ENCODE results near the gene CBX5. TPM values are rescaled to one million over a fixed set of nuclear protein-coding genes. Genes with fewer than 3 reads are reported as not detected.

CBX5 gene
- total RNA-seq, 4 donors from 2014 or later: 56.2 to 97.4 (median 87.1) TPM

DNA sequence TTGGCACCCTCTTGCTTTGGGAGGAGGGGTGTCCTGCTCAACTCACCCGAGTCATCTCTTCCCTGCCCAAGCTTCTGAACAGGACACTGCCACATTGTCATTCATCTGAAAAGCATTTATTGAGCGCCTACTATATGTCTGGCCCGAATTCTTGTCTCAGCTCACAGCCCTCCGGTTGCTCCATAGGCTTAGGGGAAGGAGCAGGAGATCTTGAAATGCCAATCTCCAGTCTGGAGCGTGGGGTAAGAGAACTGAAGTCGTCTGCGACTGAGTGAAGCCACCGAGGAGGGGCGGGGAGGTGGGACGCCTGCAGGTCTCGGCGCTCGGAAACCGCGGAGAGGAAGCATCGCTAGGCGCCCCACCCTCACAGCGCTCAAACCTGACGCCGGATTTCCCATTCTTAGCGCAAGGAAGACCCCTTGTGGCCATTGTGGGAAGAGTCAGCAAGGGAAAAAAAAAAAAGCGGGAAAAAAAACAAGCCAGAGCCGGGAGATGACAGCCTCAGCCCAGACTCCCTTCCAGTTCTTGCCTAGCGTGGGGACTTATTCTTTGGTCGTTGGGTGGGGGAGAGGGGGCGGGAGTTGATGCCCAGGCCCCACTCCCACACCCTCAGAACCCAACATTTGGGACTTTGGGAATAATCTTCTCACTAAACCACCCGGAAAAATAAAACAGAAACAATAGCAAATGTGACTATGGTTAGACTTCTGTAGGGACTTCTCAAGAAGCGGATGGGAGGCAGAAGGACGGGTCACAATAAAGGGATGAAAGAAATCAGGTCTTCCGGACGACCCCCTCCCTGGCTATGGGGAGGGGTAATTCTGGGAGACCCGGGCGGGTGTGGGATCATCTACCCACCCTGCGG lies 62.9 kb downstream of the CBX5 start:
- H3K4me1 ChIP-seq: peaks cover 12 to 30% of the 10 kb centered on the region in 2 donors
- no peak overlapping the region for H3K4me3 ChIP-seq (replicated peaks in 1 of 3)
- no peak overlapping the region for H3K27ac ChIP-seq
- no peak for TF ChIP-seq POLR2A (IDR thresholded peaks at IDR 0.05)
- TF ChIP-seq, protein P1, sequence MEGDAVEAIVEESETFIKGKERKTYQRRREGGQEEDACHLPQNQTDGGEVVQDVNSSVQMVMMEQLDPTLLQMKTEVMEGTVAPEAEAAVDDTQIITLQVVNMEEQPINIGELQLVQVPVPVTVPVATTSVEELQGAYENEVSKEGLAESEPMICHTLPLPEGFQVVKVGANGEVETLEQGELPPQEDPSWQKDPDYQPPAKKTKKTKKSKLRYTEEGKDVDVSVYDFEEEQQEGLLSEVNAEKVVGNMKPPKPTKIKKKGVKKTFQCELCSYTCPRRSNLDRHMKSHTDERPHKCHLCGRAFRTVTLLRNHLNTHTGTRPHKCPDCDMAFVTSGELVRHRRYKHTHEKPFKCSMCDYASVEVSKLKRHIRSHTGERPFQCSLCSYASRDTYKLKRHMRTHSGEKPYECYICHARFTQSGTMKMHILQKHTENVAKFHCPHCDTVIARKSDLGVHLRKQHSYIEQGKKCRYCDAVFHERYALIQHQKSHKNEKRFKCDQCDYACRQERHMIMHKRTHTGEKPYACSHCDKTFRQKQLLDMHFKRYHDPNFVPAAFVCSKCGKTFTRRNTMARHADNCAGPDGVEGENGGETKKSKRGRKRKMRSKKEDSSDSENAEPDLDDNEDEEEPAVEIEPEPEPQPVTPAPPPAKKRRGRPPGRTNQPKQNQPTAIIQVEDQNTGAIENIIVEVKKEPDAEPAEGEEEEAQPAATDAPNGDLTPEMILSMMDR (IDR thresholded peaks at IDR 0.05): peak; percentile 48 to 77 (median 66)
- peaks cover 15% of the 10 kb centered on the region for H3K27me3 ChIP-seq
- DNase-seq: peak; percentile 58 to 60
- 2% methylated on average over 34 of the region's 34 CpGs for WGBS, 2 donors
- H3K9me3 ChIP-seq: no peaks in the 10 kb centered on the region
- H3K36me3 ChIP-seq: no peaks in the 10 kb centered on the region
- intact Hi-C loops (cut with DNase I): loop anchor here (5.0 kb wide), 1 partner anchor 145 kb away; the partner anchor contains the start of gene GPR84

DNA sequence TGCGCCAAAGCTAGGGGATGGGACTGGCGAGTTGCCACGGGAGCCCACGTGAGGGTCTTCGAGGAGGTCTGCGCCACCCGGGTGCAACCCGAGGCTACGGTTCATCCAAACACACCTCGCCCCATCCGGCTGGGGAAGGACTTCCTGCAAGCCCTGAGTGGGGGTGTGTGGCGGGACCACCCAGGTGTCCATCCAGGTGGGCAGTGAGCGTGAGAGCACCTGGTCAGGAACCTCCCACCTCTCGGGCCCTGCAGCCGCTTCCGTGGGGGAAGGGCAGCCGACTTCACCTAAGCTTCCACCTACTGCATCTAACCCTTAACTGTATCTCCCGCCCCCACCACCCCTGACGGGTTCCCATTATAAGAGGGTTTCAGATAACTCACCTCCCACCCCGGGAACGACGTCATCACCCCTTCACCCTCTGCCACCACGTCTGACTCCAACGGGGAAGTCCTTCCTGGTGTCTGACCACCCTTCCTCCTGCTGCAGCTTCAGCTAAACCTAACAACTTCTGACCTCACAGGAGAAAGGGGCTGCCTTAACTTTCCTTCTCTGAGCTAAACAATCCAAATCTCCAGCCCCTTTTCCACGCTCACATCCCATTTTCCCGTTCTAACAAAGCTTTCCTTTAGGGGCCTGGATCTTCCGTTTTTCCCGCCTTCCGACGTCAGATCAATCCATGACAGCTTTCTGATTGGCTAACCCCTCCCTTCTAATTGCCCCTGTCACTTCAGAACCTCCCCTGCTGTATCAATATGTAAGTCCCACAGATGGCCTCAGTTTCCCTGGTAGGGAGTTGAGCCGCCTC lies 63.7 kb downstream of the CBX5 start:
- Histone ChIP-seq H3K4me1 (peaks cover 12 to 30% of the 10 kb centered on the region in 2 donors), H3K9me3 (no peaks in the 10 kb centered on the region), H3K27me3 (peaks cover 15% of the 10 kb centered on the region), H3K4me3 (replicated peaks in 1 of 3) (no peak overlapping the region), H3K36me3 (no peaks in the 10 kb centered on the region), H3K27ac (no peak overlapping the region)
- WGBS, 2 donors: 13 to 16% methylated on average over 20 to 31 of the region's 31 CpGs
- intact Hi-C loops (cut with DNase I): loop anchor here (5.0 kb wide), 1 partner anchor 146 kb away; the partner anchor contains the start of gene GPR84
- no peak for DNase-seq
- no peak for TF ChIP-seq POLR2A (IDR thresholded peaks at IDR 0.05)
- TF ChIP-seq, protein P1 (IDR thresholded peaks at IDR 0.05): no peak

DNA sequence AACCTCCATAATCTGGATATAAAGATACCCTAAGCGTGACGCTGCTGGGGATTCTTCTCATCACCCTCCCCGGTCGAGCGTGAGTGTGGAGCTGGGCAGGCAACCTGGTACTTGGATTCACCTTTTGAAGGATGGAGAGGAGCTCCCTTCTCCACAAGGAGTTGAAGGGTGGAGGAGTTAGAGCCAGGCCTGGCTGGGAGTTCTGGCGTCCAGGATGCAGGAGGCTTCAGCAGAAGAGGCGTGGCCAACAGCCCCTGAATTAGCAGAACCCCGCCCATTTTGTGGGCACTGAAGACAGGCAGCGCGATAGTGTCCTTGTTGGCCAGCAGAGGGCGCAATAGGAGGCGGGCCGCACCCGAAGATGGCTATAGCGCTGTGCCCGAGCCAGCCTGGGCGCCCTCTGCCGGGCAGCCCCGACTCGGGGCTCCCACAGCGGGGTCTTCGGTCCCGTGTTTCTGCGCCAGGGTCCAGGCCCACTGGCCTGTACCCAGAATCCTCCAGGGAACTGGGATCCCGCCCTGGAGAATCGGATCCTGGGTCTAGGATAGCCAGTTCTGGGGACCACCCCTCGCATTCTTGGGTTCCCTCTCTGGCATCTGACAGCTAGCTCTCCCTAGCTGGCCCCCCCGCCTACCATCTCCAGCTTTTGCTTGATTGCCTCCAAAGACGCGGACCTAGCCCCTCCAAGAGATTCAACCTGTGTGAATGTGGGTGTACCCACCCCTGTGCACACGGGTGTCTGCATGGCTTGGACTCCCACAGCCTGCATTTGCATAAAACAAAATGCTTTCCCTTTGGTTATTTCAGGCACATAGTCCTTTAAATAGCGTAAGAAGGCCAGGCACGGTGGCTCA lies 65.1 kb downstream of the CBX5 start:
- intact Hi-C loops (cut with DNase I): loop anchor here (5.0 kb wide), 1 partner anchor 148 kb away; the partner anchor contains the start of gene GPR84
- no peak overlapping the region for H3K27ac ChIP-seq
- H3K27me3 ChIP-seq: peaks cover 15% of the 10 kb centered on the region
- H3K36me3 ChIP-seq: no peaks in the 10 kb centered on the region
- DNase-seq: peak; percentile 76 to 86
- H3K4me3 ChIP-seq (replicated peaks in 1 of 3): no peak overlapping the region
- peaks cover 12 to 26% of the 10 kb centered on the region in 2 donors for H3K4me1 ChIP-seq
- TF ChIP-seq POLR2A (IDR thresholded peaks at IDR 0.05): no peak
- TF ChIP-seq, protein P1 (IDR thresholded peaks at IDR 0.05): peak; percentile 67 to 94 (median 80)
- H3K9me3 ChIP-seq: no peaks in the 10 kb centered on the region
- 32 to 39% methylated on average over 15 to 21 of the region's 33 CpGs for WGBS, 2 donors

DNA sequence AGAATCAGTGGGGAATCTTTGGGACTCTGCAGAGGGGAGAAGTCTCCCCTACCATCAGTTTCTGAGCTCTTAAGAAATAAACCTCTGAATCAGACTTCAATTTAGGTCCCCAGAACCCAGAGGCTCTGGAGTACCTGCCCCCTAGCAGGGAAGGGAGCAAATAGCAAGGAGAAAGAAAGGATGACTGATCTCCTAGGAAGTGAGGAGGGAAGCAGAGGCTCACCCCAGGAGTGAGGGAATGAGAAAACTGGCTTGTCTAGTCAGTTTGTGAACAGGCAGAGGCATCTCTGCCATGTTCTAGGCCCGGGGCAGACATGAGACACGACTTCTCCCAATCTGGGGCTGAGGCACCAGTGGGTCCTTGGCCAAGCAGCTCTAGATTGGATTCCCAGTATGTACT lies 66.8 kb downstream of the CBX5 start:
- Histone ChIP-seq H3K36me3 (no peaks in the 10 kb centered on the region), H3K4me3 (replicated peaks in 1 of 3) (no peak overlapping the region), H3K4me1 (peaks cover 12 to 26% of the 10 kb centered on the region in 2 donors), H3K27ac (no peak overlapping the region), H3K9me3 (no peaks in the 10 kb centered on the region), H3K27me3 (peaks cover 13% of the 10 kb centered on the region)
- no peak for TF ChIP-seq POLR2A (IDR thresholded peaks at IDR 0.05)
- TF ChIP-seq, protein P1 (IDR thresholded peaks at IDR 0.05): no peak
- no peak for DNase-seq
- 69 to 75% methylated on average over 2 of the region's 2 CpGs for WGBS, 2 donors
- intact Hi-C loops (cut with DNase I): no loop called here
